Measurements from ENCODE around the gene RAPGEF3.

RAPGEF3 gene

GRCh38 chr12:47689215-47689614 is 69.5 kb downstream of the RAPGEF3 start:
- H3K4me3 ChIP-seq (ENCODE audit: low read depth in 1 of 2, low read length in 2 of 2): no peak overlapping the region
- H3K4me1 ChIP-seq (ENCODE audit: control insufficient read depth in 1 of 2, insufficient read depth in 2 of 2, low read length in 2 of 2): no peaks in the 10 kb centered on the region

GRCh38 chr12:47687636-47688035 is 71.0 kb downstream of the RAPGEF3 start:
- Histone ChIP-seq H3K36me3 (ENCODE audit: control insufficient read depth in 1 of 2, insufficient read depth in 2 of 2, low read length in 2 of 2) (peaks cover 19 to 22% of the 10 kb centered on the region in 2 donors), H3K27me3 (ENCODE audit: low read depth, low read length) (no peaks in the 10 kb centered on the region), H3K9me3 (ENCODE audit: control insufficient read depth in 1 of 2, low read length in 2 of 2) (no peaks in the 10 kb centered on the region), H3K4me3 (ENCODE audit: low read depth in 1 of 2, low read length in 2 of 2) (no peak overlapping the region), H3K27ac (ENCODE audit: low read length) (no peak overlapping the region), H3K4me1 (ENCODE audit: control insufficient read depth in 1 of 2, insufficient read depth in 2 of 2, low read length in 2 of 2) (no peaks in the 10 kb centered on the region)

More at GRCh38 chr12:47689215-47689614, 69.5 kb downstream of the RAPGEF3 start:
- H3K27me3 ChIP-seq (ENCODE audit: low read depth, low read length): no peaks in the 10 kb centered on the region
- no peaks in the 10 kb centered on the region for H3K9me3 ChIP-seq (ENCODE audit: control insufficient read depth in 1 of 2, low read length in 2 of 2)
- H3K36me3 ChIP-seq (ENCODE audit: control insufficient read depth in 1 of 2, insufficient read depth in 2 of 2, low read length in 2 of 2): peaks cover 19 to 26% of the 10 kb centered on the region in 2 donors
- no peak overlapping the region for H3K27ac ChIP-seq (ENCODE audit: low read length)

- H3K27me3 ChIP-seq (ENCODE audit: low read depth, low read length): no peaks in the 10 kb centered on the region
- H3K4me1 ChIP-seq (ENCODE audit: control insufficient read depth in 1 of 2, insufficient read depth in 2 of 2, low read length in 2 of 2): no peaks in the 10 kb centered on the region
- no peak overlapping the region for H3K4me3 ChIP-seq (ENCODE audit: low read depth in 1 of 2, low read length in 2 of 2)
- H3K36me3 ChIP-seq (ENCODE audit: control insufficient read depth in 1 of 2, insufficient read depth in 2 of 2, low read length in 2 of 2): peaks cover 12 to 19% of the 10 kb centered on the region in 2 donors
- H3K9me3 ChIP-seq (ENCODE audit: control insufficient read depth in 1 of 2, low read length in 2 of 2): no peaks in the 10 kb centered on the region
- no peak overlapping the region for H3K27ac ChIP-seq (ENCODE audit: low read length)
Measured at GRCh38 chr12:47686645-47687240, 71.9 kb downstream of the RAPGEF3 start.

Data from muscle layer of duodenum (tissue), 2 donors.